Activated CD4-positive, CD25-positive, alpha-beta regulatory T cell (primary cell): Measurements from ENCODE around the gene PRSS48.
"Not testable (repeated sequence)": the region's sequence is repeated elsewhere in the genome, so short reads cannot be mapped to it uniquely, and the experiment has no call there.

ENCODE experiments used
- DNase-seq, 4 experiments: peaks; one replicate each; lab custom pipeline; 2025; lab: John Stamatoyannopoulos, UW

The PRSS48 gene

GRCh38 chr4:151276787-151277562 lies at the start of gene PRSS48:
Gene PRSS48, plus strand, starts transcription at chr4:151277161. Its CDS starts 12 bp downstream, at chr4:151277173.
- peak in 1 of 4 experiments; percentile 1 for DNase-seq

- DNase-seq, result no peak
Measured at GRCh38 chr4:151227172-151227571, 49.8 kb upstream of the PRSS48 start.

GRCh38 chr4:151227731-151228130 lies 49.2 kb upstream of the PRSS48 start:
- no peak for DNase-seq

GRCh38 chr4:151228189-151229119 lies 48.5 kb upstream of the PRSS48 start:
- no peak for DNase-seq

- no peak for DNase-seq
Measured at GRCh38 chr4:151231915-151232595, 44.9 kb upstream of the PRSS48 start.

GRCh38 chr4:151233600-151233999 lies 43.4 kb upstream of the PRSS48 start:
- DNase-seq, result no peak

GRCh38 chr4:151235373-151235772 lies 41.6 kb upstream of the PRSS48 start:
- DNase-seq, result not testable (repeated sequence)

- no peak for DNase-seq
Measured at GRCh38 chr4:151236036-151236435, 40.9 kb upstream of the PRSS48 start.

- no peak for DNase-seq
Measured at GRCh38 chr4:151238477-151238876, 38.5 kb upstream of the PRSS48 start.

- DNase-seq, result no peak
Measured at GRCh38 chr4:151239608-151240007, 37.4 kb upstream of the PRSS48 start.

GRCh38 chr4:151242305-151242704 lies 34.7 kb upstream of the PRSS48 start:
- no peak for DNase-seq

GRCh38 chr4:151246742-151247141 lies 30.2 kb upstream of the PRSS48 start:
- no peak for DNase-seq

GRCh38 chr4:151247395-151247794 lies 29.6 kb upstream of the PRSS48 start:
- no peak for DNase-seq

GRCh38 chr4:151248519-151248918 lies 28.4 kb upstream of the PRSS48 start:
- no peak for DNase-seq

GRCh38 chr4:151250706-151251105 lies 26.3 kb upstream of the PRSS48 start:
- DNase-seq, result no peak

- DNase-seq, result no peak
Measured at GRCh38 chr4:151251603-151252304, 25.2 kb upstream of the PRSS48 start.

GRCh38 chr4:151255226-151255625 lies 21.7 kb upstream of the PRSS48 start:
- not testable (repeated sequence) for DNase-seq

- DNase-seq, result not testable (repeated sequence)
Measured at GRCh38 chr4:151255680-151256079, 21.3 kb upstream of the PRSS48 start.

- DNase-seq, result no peak
Measured at GRCh38 chr4:151256134-151256533, 20.8 kb upstream of the PRSS48 start.

- DNase-seq, result no peak
Measured at GRCh38 chr4:151257704-151258103, 19.3 kb upstream of the PRSS48 start.

GRCh38 chr4:151259752-151260151 lies 17.2 kb upstream of the PRSS48 start:
- DNase-seq, result no peak

- no peak for DNase-seq
Measured at GRCh38 chr4:151260526-151260925, 16.4 kb upstream of the PRSS48 start.
